C4-2B (cell line): ENCODE measurements around the gene MRPL48.

ENCODE experiments used
- CTCF ChIP-seq: fragments of 450-650 bp; conservative IDR thresholded peaks from 2 replicates; pipeline ENCODE4 v1.5.1; 2017; ENCODE audit warnings: mild to moderate bottlenecking
- ZFX ChIP-seq: fragments of 450-650 bp; IDR thresholded peaks from 2 replicates; pipeline ENCODE4 v1.6.1; 2017

DNA sequence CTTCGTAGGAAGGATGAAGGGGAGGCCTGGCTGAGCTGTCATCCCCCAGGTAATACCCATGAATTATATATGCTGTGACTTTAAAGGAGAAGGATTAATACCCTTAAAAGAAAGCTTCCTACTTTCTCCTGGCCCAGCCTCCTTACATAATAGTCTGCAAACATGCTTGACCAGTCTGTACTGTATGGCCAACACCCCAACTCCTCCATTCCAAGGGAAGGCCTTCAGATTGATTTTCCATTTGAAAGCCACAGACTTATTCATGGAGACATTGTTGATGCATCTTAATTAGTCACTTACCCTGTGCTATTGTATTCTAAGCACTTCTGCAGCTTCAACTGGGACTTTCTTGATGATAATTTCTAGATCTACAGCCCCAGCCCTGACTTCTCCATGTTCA lies 91.1 kb downstream of the MRPL48 start:
- no peak for TF ChIP-seq CTCF
- TF ChIP-seq ZFX, result no peak
